Vagina (tissue), 2 donors: ENCODE results near the gene MYO7B. TPM values are rescaled to one million over a fixed set of nuclear protein-coding genes. Genes with fewer than 3 reads are reported as not detected.

Experiments used
- DNase-seq, 2 donors: peaks; one replicate each; pipeline ENCODE4 v3.0.0-alpha.2; 2017; ENCODE audit errors: extremely low spot score in 2 of 2
- H3K27ac ChIP-seq: fragments of 200-600 bp; sonication (generic); one replicate; pipeline ENCODE4 v1.5.1; 2019
- H3K27me3 ChIP-seq: fragments of 200-600 bp; sonication (generic); one replicate; pipeline ENCODE4 v1.5.1; 2019
- H3K36me3 ChIP-seq, 2 donors: fragments of 200-600 bp; sonication (generic); one replicate each; pipeline ENCODE4 v1.5.1; 2017 to 2019
- H3K4me1 ChIP-seq: fragments of 200-600 bp; sonication (generic); one replicate; pipeline ENCODE4 v1.5.1; 2019
- H3K4me3 ChIP-seq, 2 donors: fragments of 200-600 bp; sonication (generic); 1 replicate in 1 of 2; 2 replicates in 1 of 2; pipeline ENCODE4 v1.5.1; 2016 to 2019
- H3K9me3 ChIP-seq: fragments of 200-600 bp; sonication (generic); one replicate; pipeline ENCODE4 v1.5.1; 2019
- CTCF ChIP-seq, 3 experiments: fragments of 450-650 bp in 2 of 3; fragments of 200-600 bp in 1 of 3; sonication (generic) in 1 of 3; IDR thresholded peaks; one replicate each; pipeline ENCODE4 v1.5.1; 2017 to 2019; ENCODE audit warnings: antibody characterized with exemption in 3 of 3, mild to moderate bottlenecking in 2 of 3, moderate library complexity in 2 of 3
- POLR2A ChIP-seq, 2 donors: fragments of 450-650 bp; IDR thresholded peaks; one replicate each; pipeline ENCODE4 v1.6.1; 2017; ENCODE audit warnings: antibody characterized with exemption in 2 of 2, mild to moderate bottlenecking in 2 of 2, moderate library complexity in 2 of 2
- POLR2AphosphoS5 ChIP-seq, 2 donors: sonication (generic); formaldehyde crosslinking; IDR thresholded peaks; one replicate each; pipeline ENCODE4 v1.9.0; 2017; ENCODE audit warnings: antibody characterized with exemption in 2 of 2, mild to moderate bottlenecking in 2 of 2, low read depth in 1 of 2; ENCODE audit not compliant: insufficient read depth in 1 of 2
- intact Hi-C: fragments of 100-400 bp; cut with DNase I; formaldehyde crosslinking; loops from one replicate; pipeline ENCODE4 v1.15.1; 2023
- total RNA-seq: library from RNA; depleted of rRNA; stranded (reverse); fragments of >200 nt; gene quantifications from one replicate; pipeline ENCODE4 v1.2.3, GENCODE V29; 2016

The MYO7B gene
- total RNA-seq, 1 donor from 2014 or later: not detected

GRCh38 chr2:127574656-127575055 is 39.2 kb downstream of the MYO7B start:
- Histone ChIP-seq H3K27me3 (no peaks in the 10 kb centered on the region), H3K9me3 (no peaks in the 10 kb centered on the region), H3K4me1 (peaks cover 17% of the 10 kb centered on the region), H3K36me3 (no peaks in the 10 kb centered on the region), H3K27ac (no peak overlapping the region), H3K4me3 (no peak overlapping the region)
- TF ChIP-seq POLR2AphosphoS5 (IDR thresholded peaks at IDR 0.05; ENCODE audit: insufficient read depth in 1 of 2, low read depth in 1 of 2): no peak
- TF ChIP-seq POLR2A (IDR thresholded peaks at IDR 0.05): no peak
- no peak for TF ChIP-seq CTCF (IDR thresholded peaks at IDR 0.05)
- DNase-seq: peak; percentile 25 to 76
- intact Hi-C loops: loop anchor here (5.0 kb wide), 1 partner anchor 963 kb away; no protein-coding TSS in a partner anchor

GRCh38 chr2:127575185-127575765 is 39.8 kb downstream of the MYO7B start:
- Histone ChIP-seq H3K4me1 (peaks cover 12% of the 10 kb centered on the region), H3K4me3 (no peak overlapping the region), H3K27ac (no peak overlapping the region), H3K27me3 (no peaks in the 10 kb centered on the region), H3K9me3 (no peaks in the 10 kb centered on the region), H3K36me3 (no peaks in the 10 kb centered on the region)
- no peak for DNase-seq
- TF ChIP-seq POLR2AphosphoS5 (IDR thresholded peaks at IDR 0.05; ENCODE audit: insufficient read depth in 1 of 2, low read depth in 1 of 2): no peak
- no peak for TF ChIP-seq POLR2A (IDR thresholded peaks at IDR 0.05)
- no peak for TF ChIP-seq CTCF (IDR thresholded peaks at IDR 0.05)
- intact Hi-C loops: no loop called here

GRCh38 chr2:127575941-127576432 is 40.5 kb downstream of the MYO7B start:
- Histone ChIP-seq H3K27ac (no peak overlapping the region), H3K4me3 (no peak overlapping the region), H3K36me3 (no peaks in the 10 kb centered on the region), H3K9me3 (no peaks in the 10 kb centered on the region), H3K4me1 (peaks cover 12% of the 10 kb centered on the region), H3K27me3 (no peaks in the 10 kb centered on the region)
- TF ChIP-seq POLR2A (IDR thresholded peaks at IDR 0.05) (no peak), CTCF (IDR thresholded peaks at IDR 0.05) (no peak), POLR2AphosphoS5 (IDR thresholded peaks at IDR 0.05; ENCODE audit: insufficient read depth in 1 of 2, low read depth in 1 of 2) (no peak)
- intact Hi-C loops: no loop called here
- DNase-seq: peak in 1 of 2 donors; percentile 49

GRCh38 chr2:127576433-127577207 is 41.1 kb downstream of the MYO7B start:
- no peak overlapping the region for H3K27ac ChIP-seq
- no peak for TF ChIP-seq CTCF (IDR thresholded peaks at IDR 0.05)
- TF ChIP-seq POLR2A (IDR thresholded peaks at IDR 0.05): no peak
- TF ChIP-seq POLR2AphosphoS5 (IDR thresholded peaks at IDR 0.05; ENCODE audit: insufficient read depth in 1 of 2, low read depth in 1 of 2): no peak
- peak; percentile 77 to 90 for DNase-seq
- peaks cover 12% of the 10 kb centered on the region for H3K4me1 ChIP-seq
- intact Hi-C loops: no loop called here
- no peaks in the 10 kb centered on the region for H3K36me3 ChIP-seq
- H3K4me3 ChIP-seq: no peak overlapping the region
- H3K27me3 ChIP-seq: no peaks in the 10 kb centered on the region
- H3K9me3 ChIP-seq: no peaks in the 10 kb centered on the region

- Histone ChIP-seq H3K36me3 (no peaks in the 10 kb centered on the region), H3K27me3 (no peaks in the 10 kb centered on the region), H3K4me3 (no peak overlapping the region), H3K27ac (no peak overlapping the region), H3K4me1 (peaks cover 12% of the 10 kb centered on the region), H3K9me3 (no peaks in the 10 kb centered on the region)
- intact Hi-C loops: no loop called here
- peak in 1 of 2 donors; percentile 70 for DNase-seq
- TF ChIP-seq POLR2A (IDR thresholded peaks at IDR 0.05) (no peak), POLR2AphosphoS5 (IDR thresholded peaks at IDR 0.05; ENCODE audit: insufficient read depth in 1 of 2, low read depth in 1 of 2) (no peak), CTCF (IDR thresholded peaks at IDR 0.05) (no peak)
These were observed 41.7 kb downstream of the MYO7B start for GRCh38 chr2:127577208-127577475.
